A673 (cell line): Measurements from ENCODE around the gene SHC4. TPM values are rescaled to one million over a fixed set of nuclear protein-coding genes. Genes with fewer than 3 reads are reported as not detected.

Experiments used
- BruUV-seq: library from RNA; stranded (reverse); fragments of 400-500 nt; replicated peaks from 2 replicates; lab custom pipeline; 2021; lab: Mats Ljungman, UMichigan
- CTCF ChIA-PET: fragments of 300-600 bp; sonication (Branson Sonifier 250); formaldehyde crosslinking; loops from one replicate; lab custom pipeline; 2022; ENCODE audit warnings: antibody characterized with exemption; lab: Charles Lee
- POLR2A ChIA-PET: fragments of 300-600 bp; sonication (Branson Sonifier 250); formaldehyde crosslinking; loops from one replicate; lab custom pipeline; 2022; ENCODE audit warnings: antibody characterized with exemption; ENCODE audit not compliant: low non-redundant PET; lab: Charles Lee
- DNase-seq: peaks from one replicate; pipeline ENCODE4 v3.0.0-alpha.2; 2015; ENCODE audit warnings: low spot score
- H3K27ac ChIP-seq: fragments of 200-600 bp; sonication (generic); 2 replicates; pipeline ENCODE4 v1.5.1; 2016; ENCODE audit warnings: mixed run types, low read depth, mild to moderate bottlenecking, mixed read lengths, antibody characterized with exemption, low read length; ENCODE audit not compliant: poor library complexity, severe bottlenecking
- H3K27me3 ChIP-seq: fragments of 200-600 bp; sonication (generic); replicated peaks from 2 replicates; pipeline ENCODE4 v1.6.1; 2017; ENCODE audit warnings: mixed run types, low read depth, mild to moderate bottlenecking, mixed read lengths, antibody characterized with exemption, low read length; ENCODE audit not compliant: insufficient read depth, poor library complexity
- H3K36me3 ChIP-seq: fragments of 200-600 bp; sonication (generic); 2 replicates; pipeline ENCODE4 v1.6.1; 2016; ENCODE audit warnings: mixed run types, mild to moderate bottlenecking, mixed read lengths, antibody characterized with exemption, low read length; ENCODE audit not compliant: insufficient read depth, poor library complexity, severe bottlenecking
- H3K4me1 ChIP-seq: fragments of 200-600 bp; sonication (generic); 2 replicates; pipeline ENCODE4 v1.6.1; 2017; ENCODE audit warnings: mixed run types, mild to moderate bottlenecking, mixed read lengths, antibody characterized with exemption, low read length; ENCODE audit not compliant: insufficient read depth, poor library complexity, severe bottlenecking
- H3K4me3 ChIP-seq: fragments of 200-600 bp; sonication (generic); 2 replicates; pipeline ENCODE4 v1.5.1; 2016; ENCODE audit warnings: low read depth, mixed run types, mild to moderate bottlenecking, mixed read lengths, low read length; ENCODE audit not compliant: poor library complexity, severe bottlenecking
- H3K9me3 ChIP-seq: fragments of 200-600 bp; sonication (generic); 2 replicates; pipeline ENCODE4 v1.6.1; 2016; ENCODE audit warnings: mixed run types, low read depth, mild to moderate bottlenecking, mixed read lengths, antibody characterized with exemption, low read length; ENCODE audit not compliant: poor library complexity, severe bottlenecking
- EZH2 ChIP-seq: fragments of 200-600 bp; sonication (generic); IDR thresholded peaks from 2 replicates; pipeline ENCODE4 v1.6.1; 2017; ENCODE audit warnings: borderline replicate concordance, low read depth, mild to moderate bottlenecking, mixed read lengths, antibody characterized with exemption, low read length; ENCODE audit not compliant: poor library complexity, severe bottlenecking
- intact Hi-C: fragments of 100-400 bp; cut with micrococcal nuclease; formaldehyde crosslinking; loops from one replicate; pipeline ENCODE4 v1.10.0; 2022; ENCODE audit not compliant: unreplicated experiment
- total RNA-seq: library from RNA; stranded (reverse); gene quantifications from 2 replicates; pipeline ENCODE4 v1.2.3, GENCODE V29; 2021
- TF ChIP-seq, protein P1 (sequence below): fragments of 300-800, 200-600 bp; sonication (generic); conservative IDR thresholded peaks from 2 replicates; pipeline ENCODE4 v1.5.1; 2017; ENCODE audit warnings: low read depth, mild to moderate bottlenecking, antibody characterized with exemption, low read length, moderate library complexity, mixed read lengths

Gene SHC4
- total RNA-seq, 1 experiment from 2014 or later, result 0.73 TPM

DNA sequence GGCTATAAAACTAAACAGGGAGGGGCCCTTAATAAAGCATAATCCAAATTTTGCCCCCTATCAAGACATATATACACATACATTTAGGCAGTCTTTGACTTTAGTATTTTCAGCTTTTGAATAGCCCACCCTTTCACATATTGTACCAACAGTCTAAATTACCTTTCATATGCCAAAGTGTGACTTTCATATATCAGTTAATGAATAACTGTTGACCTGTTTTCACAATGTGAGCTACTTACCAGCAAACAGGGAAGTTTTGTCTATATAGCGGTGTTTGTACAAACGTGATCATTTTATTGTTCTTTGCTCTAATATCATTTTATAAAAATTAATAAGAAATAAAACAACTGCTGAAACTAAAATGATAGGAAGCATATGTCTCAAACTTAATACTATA is 180.8 kb downstream of the SHC4 start:
- Histone ChIP-seq H3K36me3 (peaks cover 60% of the 10 kb centered on the region), H3K4me3 (no peak overlapping the region), H3K27ac (no peak overlapping the region), H3K9me3 (no peaks in the 10 kb centered on the region), H3K4me1 (peaks cover 5% of the 10 kb centered on the region), H3K27me3 (no peaks in the 10 kb centered on the region)
- intact Hi-C loops, result no loop called here
- TF ChIP-seq EZH2, result no peak
- TF ChIP-seq, protein P1, sequence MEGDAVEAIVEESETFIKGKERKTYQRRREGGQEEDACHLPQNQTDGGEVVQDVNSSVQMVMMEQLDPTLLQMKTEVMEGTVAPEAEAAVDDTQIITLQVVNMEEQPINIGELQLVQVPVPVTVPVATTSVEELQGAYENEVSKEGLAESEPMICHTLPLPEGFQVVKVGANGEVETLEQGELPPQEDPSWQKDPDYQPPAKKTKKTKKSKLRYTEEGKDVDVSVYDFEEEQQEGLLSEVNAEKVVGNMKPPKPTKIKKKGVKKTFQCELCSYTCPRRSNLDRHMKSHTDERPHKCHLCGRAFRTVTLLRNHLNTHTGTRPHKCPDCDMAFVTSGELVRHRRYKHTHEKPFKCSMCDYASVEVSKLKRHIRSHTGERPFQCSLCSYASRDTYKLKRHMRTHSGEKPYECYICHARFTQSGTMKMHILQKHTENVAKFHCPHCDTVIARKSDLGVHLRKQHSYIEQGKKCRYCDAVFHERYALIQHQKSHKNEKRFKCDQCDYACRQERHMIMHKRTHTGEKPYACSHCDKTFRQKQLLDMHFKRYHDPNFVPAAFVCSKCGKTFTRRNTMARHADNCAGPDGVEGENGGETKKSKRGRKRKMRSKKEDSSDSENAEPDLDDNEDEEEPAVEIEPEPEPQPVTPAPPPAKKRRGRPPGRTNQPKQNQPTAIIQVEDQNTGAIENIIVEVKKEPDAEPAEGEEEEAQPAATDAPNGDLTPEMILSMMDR, result no peak
- POLR2A ChIA-PET, result no interaction called here
- no TSS peak for BruUV-seq
- CTCF ChIA-PET, result no interaction called here
- no peak for DNase-seq

DNA sequence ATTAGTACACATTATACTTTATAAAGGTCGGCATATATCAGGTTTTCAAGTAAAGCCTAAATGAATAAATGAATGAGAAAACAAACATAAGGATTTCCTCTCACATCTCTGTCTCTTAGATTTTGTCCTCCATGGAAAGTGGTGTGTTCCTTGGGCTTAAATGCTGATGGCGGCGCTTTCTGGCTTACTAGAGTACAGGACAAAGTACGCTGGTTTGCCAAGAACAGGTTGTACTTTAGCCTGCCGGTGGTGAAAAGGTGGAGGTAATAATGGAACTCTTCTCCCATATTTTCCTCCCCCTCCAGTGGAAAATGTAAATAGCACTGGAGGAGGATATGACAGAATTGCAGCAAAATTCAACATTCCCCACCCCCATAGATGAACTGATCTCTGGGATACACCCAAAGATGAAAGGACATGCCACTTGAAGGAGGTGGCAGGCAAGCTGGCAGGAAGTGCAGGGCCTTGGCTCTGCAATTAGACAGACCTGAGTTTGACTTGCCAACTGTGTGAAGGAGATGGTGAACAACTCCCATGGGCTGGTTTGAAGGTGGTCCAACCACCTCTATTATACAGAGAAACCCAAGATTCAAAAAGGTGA is 182.1 kb downstream of the SHC4 start:
- ChIA-PET CTCF (no interaction called here), POLR2A (no interaction called here)
- no peak for DNase-seq
- Histone ChIP-seq H3K4me1 (peaks cover 7% of the 10 kb centered on the region), H3K36me3 (peaks cover 52% of the 10 kb centered on the region), H3K27me3 (no peaks in the 10 kb centered on the region), H3K9me3 (no peaks in the 10 kb centered on the region), H3K4me3 (no peak overlapping the region), H3K27ac (no peak overlapping the region)
- BruUV-seq, result no TSS peak
- intact Hi-C loops, result no loop called here
- no peak for TF ChIP-seq EZH2
- TF ChIP-seq, protein P1, result no peak

DNA sequence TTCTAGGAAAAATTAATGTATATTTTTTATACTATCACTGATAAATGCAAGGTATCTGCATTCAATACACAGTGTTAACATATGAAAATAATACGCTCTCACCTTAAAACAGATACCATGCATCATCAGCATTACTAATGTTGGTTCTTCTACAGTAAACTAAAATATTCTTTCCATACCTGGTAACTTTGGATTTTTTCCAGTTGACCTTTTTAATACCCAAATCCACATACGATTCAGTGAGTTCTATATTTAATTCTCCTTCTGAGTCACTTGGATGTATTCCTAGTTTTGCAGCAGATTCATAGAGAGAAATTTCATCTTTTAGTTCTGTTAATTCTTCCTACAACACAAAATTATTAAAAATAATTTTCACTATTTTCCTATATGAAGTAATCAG is 182.7 kb downstream of the SHC4 start:
- Histone ChIP-seq H3K36me3 (peaks cover 47% of the 10 kb centered on the region), H3K9me3 (no peaks in the 10 kb centered on the region), H3K4me1 (peaks cover 7% of the 10 kb centered on the region), H3K27me3 (no peaks in the 10 kb centered on the region), H3K4me3 (no peak overlapping the region), H3K27ac (no peak overlapping the region)
- ChIA-PET POLR2A (no interaction called here), CTCF (no interaction called here)
- intact Hi-C loops, result no loop called here
- TF ChIP-seq EZH2, result no peak
- TF ChIP-seq, protein P1, result no peak
- no peak for DNase-seq
- BruUV-seq, result no TSS peak
